ENCODE measurements around the gene CALD1.
A peak's percentile ranks its signal among the peaks of the same experiment; 100 is the strongest.

Gene CALD1

GRCh38 chr7:134897936-134898335, 118.5 kb downstream of the CALD1 start:
- Histone ChIP-seq H3K4me3 (ENCODE audit: low read length) (no peak overlapping the region), H3K9ac (ENCODE audit: low read length) (no peak overlapping the region), H3K36me3 (ENCODE audit: control insufficient read depth, insufficient read depth, low read length, severe bottlenecking) (peaks cover 27% of the 10 kb centered on the region), H3K4me1 (ENCODE audit: control insufficient read depth, insufficient read depth, low read length) (peaks cover 56% of the 10 kb centered on the region), H3K27me3 (replicated peaks; ENCODE audit: control insufficient read depth, insufficient read depth, low read length) (no peaks in the 10 kb centered on the region), H3K9me3 (ENCODE audit: control insufficient read depth, low read length) (peaks cover 7% of the 10 kb centered on the region)
- DNase-seq (ENCODE audit: low read depth): no peak

GRCh38 chr7:134899729-134900128, 120.3 kb downstream of the CALD1 start:
- no peak overlapping the region for H3K4me3 ChIP-seq (ENCODE audit: low read length)
- peaks cover 50% of the 10 kb centered on the region for H3K4me1 ChIP-seq (ENCODE audit: control insufficient read depth, insufficient read depth, low read length)
- H3K9me3 ChIP-seq (ENCODE audit: control insufficient read depth, low read length): peaks cover 7% of the 10 kb centered on the region
- H3K36me3 ChIP-seq (ENCODE audit: control insufficient read depth, insufficient read depth, low read length, severe bottlenecking): peaks cover 27% of the 10 kb centered on the region
- no peak overlapping the region for H3K9ac ChIP-seq (ENCODE audit: low read length)
- DNase-seq (ENCODE audit: low read depth): peak; percentile 62
- no peaks in the 10 kb centered on the region for H3K27me3 ChIP-seq (replicated peaks; ENCODE audit: control insufficient read depth, insufficient read depth, low read length)

GRCh38 chr7:134900166-134900982, 120.9 kb downstream of the CALD1 start:
- Histone ChIP-seq H3K4me1 (ENCODE audit: control insufficient read depth, insufficient read depth, low read length) (peaks cover 56% of the 10 kb centered on the region), H3K9me3 (ENCODE audit: control insufficient read depth, low read length) (peaks cover 7% of the 10 kb centered on the region), H3K4me3 (ENCODE audit: low read length) (no peak overlapping the region), H3K27me3 (replicated peaks; ENCODE audit: control insufficient read depth, insufficient read depth, low read length) (no peaks in the 10 kb centered on the region), H3K9ac (ENCODE audit: low read length) (peak overlapping the region; percentile 10), H3K36me3 (ENCODE audit: control insufficient read depth, insufficient read depth, low read length, severe bottlenecking) (peaks cover 27% of the 10 kb centered on the region)
- no peak for DNase-seq (ENCODE audit: low read depth)

- Histone ChIP-seq H3K27me3 (replicated peaks; ENCODE audit: control insufficient read depth, insufficient read depth, low read length) (no peaks in the 10 kb centered on the region), H3K4me1 (ENCODE audit: control insufficient read depth, insufficient read depth, low read length) (peaks cover 66% of the 10 kb centered on the region), H3K9me3 (ENCODE audit: control insufficient read depth, low read length) (peaks cover under 1% of the 10 kb centered on the region), H3K9ac (ENCODE audit: low read length) (no peak overlapping the region), H3K4me3 (ENCODE audit: low read length) (no peak overlapping the region), H3K36me3 (ENCODE audit: control insufficient read depth, insufficient read depth, low read length, severe bottlenecking) (peaks cover 24% of the 10 kb centered on the region)
- no peak for DNase-seq (ENCODE audit: low read depth)
These were observed 122.1 kb downstream of the CALD1 start for GRCh38 chr7:134901389-134902020.

DNA sequence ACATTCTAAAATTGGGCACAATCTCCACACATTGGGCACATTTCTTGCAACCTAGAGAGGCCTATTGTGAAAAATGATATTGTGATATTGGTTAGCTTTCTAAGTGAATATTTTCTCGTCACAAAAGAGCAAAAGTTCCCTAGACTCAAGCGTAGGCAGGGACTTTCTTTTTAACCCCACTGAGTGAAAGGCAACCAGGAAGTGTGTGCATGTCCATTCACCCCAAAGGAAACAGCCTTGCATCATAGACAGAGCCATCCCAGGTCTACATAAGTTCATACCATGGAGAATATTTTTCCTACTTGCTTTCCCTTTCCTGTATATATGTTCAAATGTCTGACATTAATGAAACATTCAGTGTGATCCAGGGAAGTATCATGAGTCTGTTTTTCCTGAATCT, 122.6 kb downstream of the CALD1 start:
- Histone ChIP-seq H3K9ac (ENCODE audit: low read length) (no peak overlapping the region), H3K36me3 (ENCODE audit: control insufficient read depth, insufficient read depth, low read length, severe bottlenecking) (peaks cover 20% of the 10 kb centered on the region), H3K4me1 (ENCODE audit: control insufficient read depth, insufficient read depth, low read length) (peaks cover 72% of the 10 kb centered on the region), H3K9me3 (ENCODE audit: control insufficient read depth, low read length) (no peaks in the 10 kb centered on the region), H3K27me3 (replicated peaks; ENCODE audit: control insufficient read depth, insufficient read depth, low read length) (no peaks in the 10 kb centered on the region), H3K4me3 (ENCODE audit: low read length) (no peak overlapping the region)
- DNase-seq (ENCODE audit: low read depth): no peak

DNA sequence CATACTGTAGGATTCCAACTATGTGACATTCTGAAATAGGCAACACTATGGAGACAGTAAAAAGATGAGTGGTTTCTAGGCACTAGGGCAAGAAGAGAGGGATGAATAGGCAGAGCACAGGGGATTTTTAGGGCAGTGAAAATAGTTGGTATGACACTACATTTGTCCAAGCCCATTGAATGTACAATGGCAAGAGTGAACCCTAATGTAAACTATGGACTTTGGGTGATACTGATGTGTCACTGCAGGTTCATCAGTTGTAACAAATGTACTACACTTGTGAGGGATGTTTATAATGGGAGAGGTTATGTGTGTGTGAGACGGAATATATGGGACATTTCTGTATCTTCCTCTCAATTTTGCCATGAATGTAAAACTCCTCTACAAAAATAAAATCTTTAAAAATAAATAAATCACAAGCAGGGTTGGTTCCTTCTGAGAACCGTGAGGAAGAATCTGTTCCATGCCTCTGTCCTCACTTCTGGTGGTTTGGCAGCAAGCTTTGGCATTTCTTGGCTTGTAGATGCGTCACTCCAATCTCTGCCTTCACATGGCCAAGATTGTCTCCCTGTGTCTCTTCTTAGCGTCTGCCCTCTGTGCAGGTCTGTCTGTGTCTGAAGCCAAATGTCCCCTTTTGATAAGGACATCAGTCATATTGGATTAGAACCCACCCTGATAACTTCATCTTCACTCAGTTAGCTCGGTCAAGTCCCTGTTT, 123.8 kb downstream of the CALD1 start:
- peaks cover 17% of the 10 kb centered on the region for H3K36me3 ChIP-seq (ENCODE audit: control insufficient read depth, insufficient read depth, low read length, severe bottlenecking)
- no peaks in the 10 kb centered on the region for H3K27me3 ChIP-seq (replicated peaks; ENCODE audit: control insufficient read depth, insufficient read depth, low read length)
- H3K9me3 ChIP-seq (ENCODE audit: control insufficient read depth, low read length): no peaks in the 10 kb centered on the region
- H3K9ac ChIP-seq (ENCODE audit: low read length): no peak overlapping the region
- no peak for DNase-seq (ENCODE audit: low read depth)
- H3K4me1 ChIP-seq (ENCODE audit: control insufficient read depth, insufficient read depth, low read length): peaks cover 79% of the 10 kb centered on the region
- no peak overlapping the region for H3K4me3 ChIP-seq (ENCODE audit: low read length)

DNA sequence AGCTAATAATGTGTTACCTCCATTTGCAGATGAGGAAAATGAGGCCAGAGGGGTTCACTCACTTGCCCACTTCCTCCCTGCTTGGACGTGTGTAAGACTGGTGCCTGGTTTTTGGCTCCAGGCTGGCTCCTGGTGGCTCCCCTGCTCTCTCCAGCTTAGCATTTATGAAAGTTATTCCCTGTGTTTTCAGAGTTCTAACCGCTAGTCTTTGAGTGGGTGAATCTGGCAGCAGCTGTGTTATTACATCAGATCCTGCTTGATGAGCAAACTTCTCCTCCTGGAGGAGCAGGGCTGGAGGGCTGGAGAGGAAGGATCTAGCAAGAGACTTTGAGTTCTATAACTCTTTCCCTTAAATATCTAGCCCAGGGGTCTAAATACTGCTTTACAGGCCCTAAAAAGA, 125.9 kb downstream of the CALD1 start:
- no peaks in the 10 kb centered on the region for H3K27me3 ChIP-seq (replicated peaks; ENCODE audit: control insufficient read depth, insufficient read depth, low read length)
- H3K36me3 ChIP-seq (ENCODE audit: control insufficient read depth, insufficient read depth, low read length, severe bottlenecking): peaks cover 5% of the 10 kb centered on the region
- H3K9ac ChIP-seq (ENCODE audit: low read length): peak overlapping the region; percentile 57
- peaks cover 72% of the 10 kb centered on the region for H3K4me1 ChIP-seq (ENCODE audit: control insufficient read depth, insufficient read depth, low read length)
- peak overlapping the region; percentile 49 for H3K4me3 ChIP-seq (ENCODE audit: low read length)
- peak; percentile 88 for DNase-seq (ENCODE audit: low read depth)
- H3K9me3 ChIP-seq (ENCODE audit: control insufficient read depth, low read length): no peaks in the 10 kb centered on the region

DNA sequence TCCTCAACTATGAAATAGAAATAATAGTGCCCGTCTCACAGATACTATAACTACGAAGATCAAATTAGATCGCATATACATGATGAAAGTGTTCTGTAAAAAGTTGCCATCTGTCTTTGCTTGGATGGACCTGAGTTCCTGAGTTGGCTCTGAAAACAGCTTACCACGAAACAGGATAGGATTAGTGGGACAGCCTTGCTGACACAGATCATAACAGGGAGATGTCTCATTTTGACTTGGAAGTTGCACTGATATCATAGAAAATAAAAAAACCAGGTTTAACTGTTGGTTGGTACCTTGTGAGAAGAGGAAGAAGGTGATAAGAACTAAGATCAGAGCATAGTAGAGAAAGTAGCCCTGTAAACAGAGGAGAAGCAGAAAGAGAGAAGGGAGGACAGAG, 127.6 kb downstream of the CALD1 start:
- Histone ChIP-seq H3K36me3 (ENCODE audit: control insufficient read depth, insufficient read depth, low read length, severe bottlenecking) (no peaks in the 10 kb centered on the region), H3K4me3 (ENCODE audit: low read length) (no peak overlapping the region), H3K9me3 (ENCODE audit: control insufficient read depth, low read length) (no peaks in the 10 kb centered on the region), H3K9ac (ENCODE audit: low read length) (no peak overlapping the region), H3K4me1 (ENCODE audit: control insufficient read depth, insufficient read depth, low read length) (peaks cover 59% of the 10 kb centered on the region), H3K27me3 (replicated peaks; ENCODE audit: control insufficient read depth, insufficient read depth, low read length) (no peaks in the 10 kb centered on the region)
- no peak for DNase-seq (ENCODE audit: low read depth)

GRCh38 chr7:134907639-134908038, 128.2 kb downstream of the CALD1 start:
- DNase-seq (ENCODE audit: low read depth): peak; percentile 53
- peaks cover 4% of the 10 kb centered on the region for H3K36me3 ChIP-seq (ENCODE audit: control insufficient read depth, insufficient read depth, low read length, severe bottlenecking)
- no peaks in the 10 kb centered on the region for H3K27me3 ChIP-seq (replicated peaks; ENCODE audit: control insufficient read depth, insufficient read depth, low read length)
- H3K9ac ChIP-seq (ENCODE audit: low read length): no peak overlapping the region
- H3K4me1 ChIP-seq (ENCODE audit: control insufficient read depth, insufficient read depth, low read length): peaks cover 53% of the 10 kb centered on the region
- no peaks in the 10 kb centered on the region for H3K9me3 ChIP-seq (ENCODE audit: control insufficient read depth, low read length)
- no peak overlapping the region for H3K4me3 ChIP-seq (ENCODE audit: low read length)

- Histone ChIP-seq H3K4me3 (ENCODE audit: low read length) (no peak overlapping the region), H3K27me3 (replicated peaks; ENCODE audit: control insufficient read depth, insufficient read depth, low read length) (no peaks in the 10 kb centered on the region), H3K9me3 (ENCODE audit: control insufficient read depth, low read length) (no peaks in the 10 kb centered on the region), H3K9ac (ENCODE audit: low read length) (no peak overlapping the region), H3K4me1 (ENCODE audit: control insufficient read depth, insufficient read depth, low read length) (peaks cover 46% of the 10 kb centered on the region), H3K36me3 (ENCODE audit: control insufficient read depth, insufficient read depth, low read length, severe bottlenecking) (peaks cover 4% of the 10 kb centered on the region)
- peak; percentile 42 for DNase-seq (ENCODE audit: low read depth)
These were observed 128.9 kb downstream of the CALD1 start for GRCh38 chr7:134908289-134908688.

DNA sequence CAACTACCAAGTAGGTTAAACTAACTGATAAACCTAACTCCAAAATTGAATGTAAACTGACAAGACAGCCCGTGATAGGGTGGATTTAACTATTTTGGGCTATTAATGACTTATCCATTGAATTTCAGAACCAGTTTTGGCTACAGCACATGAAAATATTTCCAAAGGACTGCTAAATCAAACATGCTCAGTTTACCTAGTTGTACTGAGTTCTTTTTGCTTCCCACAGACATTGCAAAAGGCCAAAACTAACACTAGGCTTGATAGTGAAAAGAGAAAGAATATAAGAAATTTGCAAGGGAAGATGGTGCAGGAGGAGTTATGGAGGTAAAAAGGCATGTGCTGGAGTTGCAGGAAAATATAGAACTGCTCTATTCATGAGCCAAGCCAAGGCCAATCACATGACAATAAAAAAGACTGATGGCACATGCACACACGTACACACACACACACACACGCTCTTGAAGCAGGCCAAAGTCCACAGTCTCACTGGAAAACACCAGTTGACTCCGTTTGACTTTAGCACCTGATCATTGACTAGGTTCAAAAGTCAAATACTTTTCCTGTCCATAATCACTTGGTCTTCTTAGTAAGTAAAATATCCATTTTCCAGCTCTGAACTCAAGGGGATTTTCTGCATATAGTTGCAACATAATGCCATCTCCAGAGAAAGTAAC, 130.9 kb downstream of the CALD1 start:
- Histone ChIP-seq H3K9ac (ENCODE audit: low read length) (no peak overlapping the region), H3K36me3 (ENCODE audit: control insufficient read depth, insufficient read depth, low read length, severe bottlenecking) (peaks cover 14% of the 10 kb centered on the region), H3K27me3 (replicated peaks; ENCODE audit: control insufficient read depth, insufficient read depth, low read length) (no peaks in the 10 kb centered on the region), H3K9me3 (ENCODE audit: control insufficient read depth, low read length) (no peaks in the 10 kb centered on the region), H3K4me1 (ENCODE audit: control insufficient read depth, insufficient read depth, low read length) (peaks cover 33% of the 10 kb centered on the region), H3K4me3 (ENCODE audit: low read length) (no peak overlapping the region)
- DNase-seq (ENCODE audit: low read depth): no peak
